AG04450 (cell line): ENCODE data around the gene ICAM1. TPM values are rescaled to one million over a fixed set of nuclear protein-coding genes. Genes with fewer than 3 reads are reported as not detected.
A peak's percentile ranks its signal among the peaks of the same experiment; 100 is the strongest.

Experiments
- CTCF ChIA-PET: fragments of 300-600, 350-600 bp; formaldehyde crosslinking; extraction: SDS; loops from one replicate; lab custom pipeline; 2022; ENCODE audit warnings: antibody characterized with exemption, inconsistent platforms; lab: Charles Lee
- POLR2A ChIA-PET: fragments of 350-600 bp; formaldehyde crosslinking; extraction: SDS; loops from one replicate; lab custom pipeline; 2021; ENCODE audit warnings: antibody characterized with exemption, inconsistent platforms; lab: Yijun Ruan, JAX
- DNase-seq: peaks from one replicate; pipeline ENCODE4 v3.0.0-alpha.2; 2011; ENCODE audit warnings: low read depth, low spot score
- H3K27ac ChIP-seq: one replicate; pipeline ENCODE4 v1.5.1; 2012; ENCODE audit warnings: low read depth, low read length, control low read depth
- H3K27me3 ChIP-seq: one replicate; pipeline ENCODE4 v1.6.0; 2012; ENCODE audit warnings: low read length; ENCODE audit not compliant: control insufficient read depth, insufficient read depth
- H3K4me3 ChIP-seq: 2 replicates; pipeline ENCODE4 v1.5.1; 2011; ENCODE audit warnings: mild to moderate bottlenecking, low read depth, low read length, control low read depth
- H3K9me3 ChIP-seq: 2 replicates; pipeline ENCODE4 v1.5.1; 2012; ENCODE audit warnings: low read length; ENCODE audit not compliant: control insufficient read depth, insufficient read depth
- CTCF ChIP-seq: IDR thresholded peaks from 2 replicates; pipeline ENCODE4 v1.5.1; 2011; ENCODE audit warnings: low read depth, low read length, control low read depth, inconsistent platforms
- polyA plus RNA-seq: library from polyadenylated mRNA; depleted of rRNA; stranded (reverse); fragments of >200 nt; gene quantifications from 2 replicates; pipeline ENCODE4 v1.2.3, GENCODE V29; 2011

Gene ICAM1
- polyA plus RNA-seq, 1 experiment: 40.4 TPM

GRCh38 chr19:10252707-10253106, 18.2 kb upstream of the ICAM1 start:
- H3K4me3 ChIP-seq: peak overlapping the region; percentile 99
- CTCF ChIA-PET: interaction anchor here (0.6 kb wide), 2 partner anchors 102 to 154 kb away, joined by 3 to 4 read pairs; no protein-coding TSS in a partner anchor
- no peak for TF ChIP-seq CTCF
- peak overlapping the region; percentile 39 for H3K27ac ChIP-seq
- H3K27me3 ChIP-seq: no peaks in the 10 kb centered on the region
- DNase-seq: no peak
- peaks cover 5% of the 10 kb centered on the region; the same call in 1 of the 2 replicates for H3K9me3 ChIP-seq
- POLR2A ChIA-PET: no interaction called here

GRCh38 chr19:10254244-10254643, 16.7 kb upstream of the ICAM1 start:
- DNase-seq: no peak
- TF ChIP-seq CTCF: no peak
- Histone ChIP-seq H3K9me3 (peaks cover 9% of the 10 kb centered on the region; the same call in 1 of the 2 replicates), H3K27me3 (no peaks in the 10 kb centered on the region), H3K27ac (no peak overlapping the region), H3K4me3 (no peak overlapping the region)
- CTCF ChIA-PET: no interaction called here
- POLR2A ChIA-PET: no interaction called here

- ChIA-PET POLR2A (no interaction called here), CTCF (interaction anchor here (6.6 kb wide), 1 partner anchor 134 kb away, joined by 188 read pairs; no protein-coding TSS in a partner anchor)
Observed at GRCh38 chr19:10255358-10255757, 15.6 kb upstream of the ICAM1 start.

GRCh38 chr19:10256551-10256950, 14.4 kb upstream of the ICAM1 start:
- H3K27me3 ChIP-seq: no peaks in the 10 kb centered on the region
- H3K4me3 ChIP-seq: no peak overlapping the region
- TF ChIP-seq CTCF: no peak
- no peak overlapping the region for H3K27ac ChIP-seq
- peaks cover 9% of the 10 kb centered on the region; the same call in 1 of the 2 replicates for H3K9me3 ChIP-seq
- ChIA-PET CTCF (interaction anchor here (6.6 kb wide), 1 partner anchor 133 kb away, joined by 188 read pairs; no protein-coding TSS in a partner anchor), POLR2A (no interaction called here)
- DNase-seq: no peak

More at GRCh38 chr19:10255358-10255757, 15.6 kb upstream of the ICAM1 start:
- Histone ChIP-seq H3K4me3 (no peak overlapping the region), H3K27ac (no peak overlapping the region), H3K27me3 (no peaks in the 10 kb centered on the region), H3K9me3 (peaks cover 9% of the 10 kb centered on the region; the same call in 1 of the 2 replicates)
- no peak for TF ChIP-seq CTCF
- DNase-seq: no peak

GRCh38 chr19:10256970-10257615, 13.8 kb upstream of the ICAM1 start:
- no peak overlapping the region for H3K27ac ChIP-seq
- H3K4me3 ChIP-seq: no peak overlapping the region
- no peaks in the 10 kb centered on the region for H3K27me3 ChIP-seq
- ChIA-PET POLR2A (no interaction called here), CTCF (interaction anchor here (6.6 kb wide), 1 partner anchor 133 kb away, joined by 188 read pairs; no protein-coding TSS in a partner anchor)
- no peak for DNase-seq
- no peak for TF ChIP-seq CTCF
- H3K9me3 ChIP-seq: peaks cover 9% of the 10 kb centered on the region; the same call in 1 of the 2 replicates
